M059J (cell line): ENCODE data around the gene UBN2. TPM values are rescaled to one million over a fixed set of nuclear protein-coding genes. Genes with fewer than 3 reads are reported as not detected.

ENCODE experiments used
- DNase-seq: peaks from one replicate; pipeline ENCODE4 v3.0.0-alpha.2; 2012; ENCODE audit warnings: low read depth
- total RNA-seq: library from RNA; depleted of rRNA; stranded (reverse); fragments of >200 nt; shearing (Covaris generic); gene quantifications from 2 replicates; pipeline ENCODE4 v1.2.3, GENCODE V29; 2014

The UBN2 gene
- total RNA-seq, 1 experiment from 2014 or later: 4.2 TPM

GRCh38 chr7:139231513-139232376 is 708 bp downstream of the UBN2 start:
- peak; percentile 61 for DNase-seq

GRCh38 chr7:139232377-139232717 is 1.3 kb downstream of the UBN2 start:
- DNase-seq: no peak

- DNase-seq: peak; percentile 89
Observed at GRCh38 chr7:139232904-139233303, 1.9 kb downstream of the UBN2 start.

GRCh38 chr7:139241258-139241657 is 10.2 kb downstream of the UBN2 start:
- DNase-seq: no peak

- DNase-seq: peak; percentile 63
Observed at GRCh38 chr7:139242741-139243281, 11.8 kb downstream of the UBN2 start.

- DNase-seq: no peak
Observed at GRCh38 chr7:139245401-139245800, 14.4 kb downstream of the UBN2 start.

- no peak for DNase-seq
Observed at GRCh38 chr7:139246494-139246893, 15.5 kb downstream of the UBN2 start.

GRCh38 chr7:139246905-139247304 is 15.9 kb downstream of the UBN2 start:
- peak; percentile 37 for DNase-seq

- no peak for DNase-seq
Observed at GRCh38 chr7:139249179-139249810, 18.3 kb downstream of the UBN2 start.

- no peak for DNase-seq
Observed at GRCh38 chr7:139252451-139252850, 21.4 kb downstream of the UBN2 start.

GRCh38 chr7:139254281-139254680 is 23.2 kb downstream of the UBN2 start:
- DNase-seq: no peak

- DNase-seq: no peak
Observed at GRCh38 chr7:139254728-139255127, 23.7 kb downstream of the UBN2 start.

GRCh38 chr7:139255290-139255689 is 24.3 kb downstream of the UBN2 start:
- DNase-seq: no peak

- DNase-seq: no peak
Observed at GRCh38 chr7:139259142-139259541, 28.1 kb downstream of the UBN2 start.

- no peak for DNase-seq
Observed at GRCh38 chr7:139264220-139264619, 33.2 kb downstream of the UBN2 start.

GRCh38 chr7:139265673-139266072 is 34.6 kb downstream of the UBN2 start:
- DNase-seq: no peak

GRCh38 chr7:139271718-139272628 is 40.9 kb downstream of the UBN2 start:
- DNase-seq: no peak

GRCh38 chr7:139284252-139284896 is 53.3 kb downstream of the UBN2 start:
- DNase-seq: no peak

- no peak for DNase-seq
Observed at GRCh38 chr7:139286144-139286543, 55.1 kb downstream of the UBN2 start.

- DNase-seq: no peak
Observed at GRCh38 chr7:139292821-139293220, 61.8 kb downstream of the UBN2 start.

GRCh38 chr7:139293534-139293933 is 62.5 kb downstream of the UBN2 start:
- DNase-seq: no peak
